NCI-H774 (cell line): ENCODE data around the gene VSIG10L.

Experiments used
- DNase-seq: peaks from one replicate; lab custom pipeline; 2025; lab: John Stamatoyannopoulos, UW

The VSIG10L gene

DNA sequence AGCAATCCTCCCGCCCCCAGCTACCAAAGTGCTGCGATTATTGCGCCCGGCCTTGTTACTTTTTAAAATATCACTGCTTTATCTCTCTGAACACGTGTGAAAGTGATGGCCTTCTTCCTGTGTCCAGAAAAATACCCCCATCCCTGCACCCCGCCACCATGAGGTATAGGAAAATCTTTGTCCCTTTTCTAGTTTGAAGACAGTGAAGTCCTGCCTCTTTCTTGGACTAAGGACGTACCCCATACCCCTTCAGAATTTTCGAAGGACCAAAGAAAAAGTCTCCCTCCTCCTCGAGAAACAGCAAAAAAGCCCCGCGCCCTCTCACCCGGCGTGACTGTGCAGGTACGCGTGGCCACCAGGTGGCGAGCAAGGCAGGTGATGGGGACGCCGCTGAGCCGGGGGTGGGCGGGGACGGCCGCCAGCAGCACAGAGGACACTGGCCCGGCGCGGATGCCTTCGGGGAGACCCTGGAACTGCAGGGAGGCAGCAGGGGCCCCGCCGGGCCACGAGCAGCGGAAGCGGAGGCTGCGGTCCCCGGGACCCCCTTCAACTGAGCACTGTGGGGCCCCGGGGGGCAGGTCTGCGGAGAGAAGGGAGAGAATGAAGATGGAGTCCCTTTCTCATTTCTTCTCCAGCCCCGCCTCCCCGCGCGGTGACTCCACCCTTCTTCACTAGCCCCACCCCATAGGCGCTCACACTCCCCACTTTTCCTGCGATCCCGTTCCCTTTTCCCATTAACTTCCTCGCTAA lies 3.2 kb downstream of the VSIG10L start:
- peak; percentile 68 for DNase-seq

DNA sequence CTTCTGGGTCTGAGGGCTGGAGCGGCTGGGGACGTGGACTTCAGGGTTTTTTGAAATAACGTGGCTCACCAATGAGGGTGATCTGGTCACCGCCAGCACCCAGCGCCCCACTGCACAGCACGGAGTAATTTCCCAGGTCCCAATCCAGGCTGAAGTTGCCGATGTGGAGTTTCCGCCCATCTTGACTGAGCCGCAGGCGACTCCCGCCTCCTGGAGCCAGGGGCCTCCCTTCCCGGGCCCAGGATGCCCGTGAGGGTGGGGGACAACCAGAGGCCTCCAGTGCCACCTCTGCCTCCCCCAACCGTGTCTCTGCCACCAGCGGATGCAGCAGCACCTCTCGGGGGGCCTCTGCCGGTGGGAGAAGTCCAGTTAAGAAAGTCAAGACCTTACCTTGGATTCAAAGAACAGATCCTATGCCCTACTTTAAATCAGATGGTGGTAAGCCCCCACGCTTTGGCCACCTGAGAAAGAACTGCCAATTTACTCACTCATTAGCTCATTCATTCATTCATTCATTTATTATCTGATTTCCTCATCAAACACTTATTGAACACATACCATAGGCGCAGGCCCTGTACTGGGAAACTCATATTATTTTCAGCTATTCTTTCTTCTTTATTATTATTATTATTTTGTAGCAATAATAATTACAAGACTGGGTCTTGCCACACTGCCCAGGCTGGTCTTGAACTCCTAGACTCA lies 3.9 kb downstream of the VSIG10L start:
- DNase-seq = no peak

DNA sequence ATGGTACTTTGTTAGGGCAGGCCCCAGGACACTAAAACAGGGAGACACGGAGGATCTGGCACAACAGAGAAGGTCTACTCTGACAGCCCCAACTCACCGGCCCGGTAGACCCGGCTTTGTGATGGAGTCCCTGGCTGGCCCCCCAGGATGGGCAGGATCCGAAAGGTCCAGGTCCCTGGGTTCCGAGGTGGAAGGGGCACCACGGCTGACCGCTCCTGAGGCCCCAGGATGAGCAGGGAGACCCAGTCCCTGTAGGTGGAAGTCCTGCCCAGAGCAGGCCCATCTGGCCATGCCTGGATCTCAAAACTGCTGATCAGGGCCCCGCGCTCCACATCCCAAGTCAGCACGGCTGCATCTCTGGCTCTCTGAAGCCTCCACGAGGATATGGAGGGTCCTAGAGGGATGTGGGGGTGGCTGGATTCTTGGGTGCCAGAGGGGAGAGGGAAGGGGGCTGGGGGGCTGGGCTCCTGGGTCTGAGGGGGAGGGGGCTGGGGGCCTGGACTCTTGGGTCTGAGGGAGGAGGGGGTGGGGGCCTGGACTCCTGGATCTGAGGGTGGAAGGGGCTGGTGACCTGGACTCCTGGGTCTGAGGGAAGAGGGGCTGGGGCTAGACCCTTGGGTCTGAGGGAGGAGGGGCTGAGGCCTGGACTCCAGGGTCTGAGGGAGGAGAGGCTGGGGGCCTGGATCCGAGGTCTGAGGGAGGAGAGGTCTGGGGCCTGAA lies 4.6 kb downstream of the VSIG10L start:
- no peak for DNase-seq

- DNase-seq = no peak
Measured at GRCh38 chr19:51333836-51334460, 8.0 kb downstream of the VSIG10L start.

DNA sequence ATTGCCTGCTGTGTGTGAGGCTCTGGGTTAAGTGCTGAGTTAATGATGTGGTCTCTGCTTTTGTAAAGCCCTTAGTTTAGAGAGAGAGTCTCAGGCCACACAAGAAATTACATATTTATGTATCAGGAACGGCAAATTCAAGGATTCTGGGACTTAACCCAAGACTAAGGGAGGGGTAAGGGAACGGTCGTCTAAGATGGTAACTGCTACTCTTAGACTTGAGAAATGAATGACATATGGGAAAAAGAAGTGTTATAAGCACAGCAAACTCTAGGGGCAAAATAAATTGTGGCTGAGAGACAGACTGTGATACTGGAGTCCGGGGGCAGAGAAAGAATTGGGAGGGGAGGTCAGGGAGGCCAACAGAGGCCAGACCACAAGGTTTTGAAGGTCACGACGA lies 10.2 kb downstream of the VSIG10L start:
- no peak for DNase-seq

GRCh38 chr19:51331193-51331592 lies 10.7 kb downstream of the VSIG10L start:
- DNase-seq = no peak

- DNase-seq = no peak
Measured at GRCh38 chr19:51330366-51330765, 11.6 kb downstream of the VSIG10L start.

DNA sequence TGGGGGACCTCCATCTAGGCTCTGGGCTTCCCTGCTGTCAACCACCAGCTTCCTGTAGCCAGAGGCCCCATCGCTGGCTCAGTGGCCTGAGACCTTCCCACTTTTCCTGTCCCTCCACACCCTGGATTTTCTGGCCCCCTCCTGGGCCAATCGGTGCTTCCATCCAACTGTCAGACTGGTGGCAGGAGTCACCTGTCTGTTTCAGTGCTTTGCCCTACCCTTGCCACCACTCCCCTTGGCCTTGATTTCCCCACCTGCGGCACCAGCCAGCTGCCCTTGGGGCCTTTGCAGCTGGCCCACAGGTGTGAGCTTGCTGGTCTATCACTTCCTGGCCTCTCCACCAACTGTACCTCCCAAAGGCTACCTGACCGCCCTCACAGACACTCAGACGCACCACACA lies 12.5 kb downstream of the VSIG10L start:
- DNase-seq = no peak

GRCh38 chr19:51327066-51328001 lies 14.6 kb downstream of the VSIG10L start:
- DNase-seq = no peak

- no peak for DNase-seq
Measured at GRCh38 chr19:51326216-51327065, 15.5 kb downstream of the VSIG10L start.

DNA sequence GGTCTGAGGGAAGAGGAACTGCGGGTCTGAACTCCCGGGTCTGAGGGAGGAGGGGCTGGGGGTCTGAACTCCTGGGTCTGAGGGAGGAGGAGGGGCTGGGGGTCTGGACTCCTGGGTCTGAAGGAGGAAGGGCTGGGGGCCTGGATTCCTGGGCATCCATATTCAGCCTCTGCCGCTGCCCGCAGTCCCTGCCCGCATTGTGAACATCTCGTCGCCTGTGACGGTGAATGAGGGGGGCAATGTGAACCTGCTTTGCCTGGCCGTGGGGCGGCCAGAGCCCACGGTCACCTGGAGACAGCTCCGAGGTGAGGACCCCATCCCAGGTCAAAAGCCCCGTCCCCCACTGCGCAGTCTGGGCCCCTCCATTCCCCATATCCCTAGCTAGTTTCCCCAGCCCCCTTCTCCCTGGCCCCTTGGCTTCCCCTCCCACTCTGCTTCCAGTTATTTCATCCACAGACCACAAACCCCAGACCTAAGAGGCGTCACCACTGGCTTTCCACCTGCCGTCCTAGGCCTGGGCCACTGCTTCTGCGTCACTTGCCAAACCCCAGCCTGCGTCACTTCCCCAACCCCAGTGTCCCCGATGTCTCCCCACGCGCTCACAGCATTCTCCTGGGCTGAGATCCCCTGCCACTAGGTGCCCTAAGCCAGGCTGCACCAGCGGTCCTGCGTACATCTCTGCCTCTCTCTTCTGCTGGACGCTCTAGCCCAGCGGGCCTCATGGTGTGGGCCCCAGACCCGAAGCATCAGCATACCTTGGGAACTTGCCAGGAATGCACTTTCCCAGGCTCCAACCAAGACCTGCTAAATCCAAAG lies 16.6 kb downstream of the VSIG10L start:
- DNase-seq = no peak

- no peak for DNase-seq
Measured at GRCh38 chr19:51324167-51324481, 17.8 kb downstream of the VSIG10L start.

DNA sequence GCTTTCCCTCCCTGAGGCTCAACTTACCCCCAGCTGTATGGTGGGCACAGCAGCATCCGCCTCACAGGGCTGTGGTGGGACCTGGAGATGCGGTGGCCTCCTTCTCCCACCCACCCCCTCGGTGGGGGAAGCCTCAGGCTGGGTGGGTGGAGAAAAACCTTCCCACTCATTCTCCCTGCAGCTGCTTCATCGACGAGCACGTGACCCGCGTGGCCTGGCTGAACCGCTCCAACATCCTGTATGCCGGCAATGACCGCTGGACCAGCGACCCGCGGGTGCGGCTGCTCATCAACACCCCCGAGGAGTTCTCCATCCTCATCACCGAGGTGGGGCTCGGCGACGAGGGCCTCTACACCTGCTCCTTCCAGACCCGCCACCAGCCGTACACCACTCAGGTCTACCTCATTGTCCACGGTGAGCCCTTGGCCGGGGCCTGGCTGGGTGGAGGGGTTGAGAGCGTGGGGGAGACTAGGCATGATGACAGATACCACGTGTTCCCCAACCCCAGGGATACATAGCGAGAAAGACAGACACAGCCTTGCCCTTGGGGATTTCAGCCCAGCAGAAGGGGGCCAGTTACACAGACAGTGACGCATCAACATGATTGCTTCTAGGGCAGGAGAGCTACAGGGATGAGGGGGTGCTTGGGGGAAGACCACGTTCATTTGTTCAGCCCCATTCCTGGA lies 18.3 kb downstream of the VSIG10L start:
- DNase-seq = no peak

DNA sequence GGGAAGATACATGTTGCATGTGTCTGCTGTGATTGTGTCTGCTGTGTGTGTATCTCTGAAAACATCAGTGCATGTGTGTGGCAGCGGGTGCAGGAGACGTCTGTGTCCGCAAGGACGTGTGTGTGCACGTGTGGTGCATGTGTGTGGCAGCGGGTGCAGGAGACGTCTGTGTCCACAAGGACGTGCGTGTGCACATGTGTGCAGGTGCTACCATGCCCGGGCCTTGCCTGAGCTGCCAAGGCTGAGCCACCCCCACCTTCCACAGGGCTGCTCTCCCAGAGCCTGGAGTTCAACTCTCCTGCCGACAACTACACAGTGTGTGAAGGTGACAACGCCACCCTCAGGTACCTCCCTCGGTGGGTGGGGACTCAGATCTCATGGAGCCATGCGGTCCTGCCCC lies 20.1 kb downstream of the VSIG10L start:
- no peak for DNase-seq

DNA sequence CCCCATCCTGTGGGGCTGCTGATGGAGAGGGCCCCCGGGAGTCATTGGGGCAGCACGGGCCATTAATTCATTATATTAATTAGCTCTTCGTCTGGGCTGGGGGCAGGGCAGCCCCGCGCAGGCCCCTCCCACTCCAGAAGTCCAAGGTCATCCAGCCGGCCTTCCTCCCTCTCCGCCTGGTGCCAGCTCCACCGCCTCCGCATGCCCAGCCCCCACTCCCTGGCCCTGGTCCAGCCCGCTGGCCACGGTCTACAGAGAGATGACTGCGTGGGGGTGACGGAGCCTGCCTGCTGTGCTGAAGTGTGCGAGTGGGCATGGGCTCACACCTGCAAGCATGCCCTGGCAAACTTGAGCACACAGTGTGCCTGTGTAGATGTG lies 21.7 kb downstream of the VSIG10L start:
- no peak for DNase-seq

- DNase-seq = no peak
Measured at GRCh38 chr19:51319649-51320279, 22.2 kb downstream of the VSIG10L start.

DNA sequence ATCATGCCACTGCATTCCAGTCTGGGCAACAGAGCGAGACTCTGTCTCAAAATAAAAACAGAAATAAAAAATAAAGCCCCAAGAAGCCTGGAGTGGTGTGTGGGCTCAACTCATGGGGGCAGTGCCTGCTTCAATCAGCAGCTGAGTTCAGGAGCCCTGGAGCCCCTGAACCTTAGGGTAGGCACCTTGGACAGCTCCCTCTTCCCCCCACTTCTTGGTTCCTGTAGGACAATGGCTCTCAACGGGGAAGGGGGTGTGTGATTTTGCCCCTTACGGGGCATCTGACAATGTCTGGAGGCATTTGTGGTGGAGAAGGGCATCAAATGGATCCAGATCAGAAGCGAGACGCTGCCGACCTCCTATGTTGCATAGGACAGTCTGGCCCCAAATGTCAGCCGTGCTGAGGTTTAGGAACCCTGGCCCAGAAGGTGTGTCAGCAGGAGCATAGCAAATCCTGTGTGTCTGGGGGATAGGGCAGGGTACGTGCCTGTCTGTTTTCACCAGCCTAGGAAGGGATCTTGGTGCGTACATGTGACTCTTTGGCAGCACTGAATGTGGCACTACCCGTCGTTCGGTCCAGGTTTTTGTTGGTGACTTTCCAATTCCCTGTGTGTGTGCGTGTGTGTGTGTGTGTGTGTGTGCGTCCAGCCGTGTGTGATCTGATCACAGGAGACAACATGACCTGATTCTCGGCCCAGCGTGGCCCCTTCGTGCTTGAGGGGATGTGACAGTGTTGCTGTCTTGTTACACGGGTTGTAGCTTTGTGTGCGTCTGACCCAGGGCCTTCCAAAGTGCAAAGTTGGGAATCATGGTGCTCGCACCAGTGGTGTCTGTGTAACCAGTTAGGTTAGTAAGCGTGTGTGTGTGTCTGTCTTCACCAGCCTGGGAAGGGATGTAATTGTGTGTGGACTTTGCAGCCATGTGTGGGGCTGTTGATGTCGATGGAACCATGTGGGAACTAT lies 23.0 kb downstream of the VSIG10L start:
- no peak for DNase-seq

- DNase-seq = no peak
Measured at GRCh38 chr19:51317968-51318367, 24.0 kb downstream of the VSIG10L start.
